Esophagus muscularis mucosa (tissue), 3 donors: ENCODE measurements around the gene DGKG.

Experiments used
- CTCF ChIP-seq, 3 experiments: fragments of 200-600 bp in 2 of 3; fragments of 450-650 bp in 1 of 3; sonication (generic) in 2 of 3; IDR thresholded peaks; one replicate each; pipeline ENCODE4 v1.5.1; 2017 to 2019; ENCODE audit warnings: antibody characterized with exemption in 3 of 3, mild to moderate bottlenecking in 2 of 3, moderate library complexity in 1 of 3
- EP300 ChIP-seq: sonication (generic); formaldehyde crosslinking; IDR thresholded peaks from one replicate; pipeline ENCODE4 v1.6.1; 2017; ENCODE audit warnings: antibody characterized with exemption

GRCh38 chr3:186267758-186268157, 94.3 kb downstream of the DGKG start:
- TF ChIP-seq CTCF (IDR thresholded peaks at IDR 0.05) (no peak), EP300 (no peak)
